ENCODE results near the gene RABGAP1L. TPM values are rescaled to one million over a fixed set of nuclear protein-coding genes. Genes with fewer than 3 reads are reported as not detected.
"Not testable (repeated sequence)": the region's sequence is repeated elsewhere in the genome, so short reads cannot be mapped to it uniquely, and the experiment has no call there.

RABGAP1L gene
- total and polyA plus RNA-seq, 2 of the 4 experiments (the other 2 are of a cell fraction): 7.9 to 26.7 TPM

DNA sequence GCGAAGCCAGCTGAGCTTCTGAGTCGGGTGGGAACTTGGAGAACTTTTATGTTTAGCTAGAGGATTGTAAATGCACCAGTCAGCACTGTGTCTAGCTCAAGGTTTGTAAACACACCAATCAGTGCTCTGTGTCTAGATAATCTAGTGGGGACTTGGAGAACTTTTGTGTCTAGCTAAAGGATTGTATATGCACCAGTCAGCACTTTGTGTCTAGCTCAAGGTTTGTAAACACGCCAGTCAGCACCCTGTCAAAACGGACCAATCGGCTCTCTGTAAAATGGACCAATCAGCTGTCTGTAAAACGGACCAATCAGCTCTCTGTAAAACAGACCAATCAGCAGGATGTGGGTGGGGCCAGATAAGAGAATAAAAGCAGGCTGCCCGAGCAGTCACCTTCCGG lies 552.5 kb downstream of the RABGAP1L start:
- H3K79me1 ChIP-seq (ENCODE audit: low read depth in 1 of 2, low read length in 2 of 2); H3K4me3 ChIP-seq (ENCODE audit: insufficient read depth, low read depth, low read length); in situ Hi-C loops (cut with MboI; ENCODE audit: low sequenced_read_pairs); H3K4me2 ChIP-seq (ENCODE audit: low read depth, low read length); H2BK120ac ChIP-seq (ENCODE audit: low read depth, low read length); intact Hi-C loops (cut with micrococcal nuclease); POLR2A ChIA-PET (ENCODE audit: unreplicated experiment); H3K4me1 ChIP-seq (ENCODE audit: control insufficient read depth, insufficient read depth, low read length); H3K9me1 ChIP-seq (ENCODE audit: insufficient read depth, low read length); H2BK20ac ChIP-seq (ENCODE audit: low read depth, low read length); H3K18ac ChIP-seq (ENCODE audit: low read depth, low read length); H3K9me3 ChIP-seq (ENCODE audit: control insufficient read depth, insufficient read depth, low read length); H4K20me1 ChIP-seq (ENCODE audit: insufficient read depth, low read length); H3K36me3 ChIP-seq (ENCODE audit: control insufficient read depth, insufficient read depth, low read length); ATAC-seq (ENCODE audit: low read depth); H3K27me3 ChIP-seq (ENCODE audit: control insufficient read depth, insufficient read depth, low read length); DNase-seq; H4K91ac ChIP-seq (ENCODE audit: insufficient read depth, low read depth, low read length); H4K8ac ChIP-seq (ENCODE audit: low read depth in 2 of 2, low read length in 2 of 2); H3K4ac ChIP-seq (ENCODE audit: low read depth, low read length); H3K27ac ChIP-seq (ENCODE audit: insufficient read depth, low read length); H3K14ac ChIP-seq (replicated peaks; ENCODE audit: low read depth, low read length); H2AK5ac ChIP-seq (ENCODE audit: low read depth, low read length); H2BK5ac ChIP-seq (ENCODE audit: low read depth, low read length, poor library complexity, severe bottlenecking); H3K9ac ChIP-seq (ENCODE audit: low read depth, low read length); H4K5ac ChIP-seq (ENCODE audit: low read depth, low read length); H2AFZ ChIP-seq (replicated peaks; ENCODE audit: low read length, poor library complexity); BruUV-seq (replicated peaks); H2AK9ac ChIP-seq (replicated peaks; ENCODE audit: low read depth, low read length, poor library complexity); H2BK15ac ChIP-seq (ENCODE audit: low read depth, low read length); H3K23ac ChIP-seq (ENCODE audit: low read depth, low read length); H3K56ac ChIP-seq (ENCODE audit: extremely low read depth, insufficient read depth, low read length): not testable (repeated sequence)
- TF ChIP-seq MAFK (IDR thresholded peaks at IDR 0.05; ENCODE audit: low read depth, low read length): peak; percentile 50
- dilution Hi-C loops (cut with HindIII; ENCODE audit: low sequenced_read_pairs, unreplicated experiment): loop anchor here (25.0 kb wide), 1 partner anchor 450 kb away; no protein-coding TSS in a partner anchor
- 85% methylated on average over 6 of the region's 8 CpGs; no CpG with 5 or more reads in 1 of the 2 experiments for WGBS, 2 experiments (ENCODE audit: extremely low coverage in 2 of 2, insufficient read length in 1 of 2)
- CTCF ChIA-PET: interaction anchor here (1.3 kb wide), 1 partner anchor 14 kb away, joined by 3 read pairs; no protein-coding TSS in a partner anchor
